IMR-90 (cell line): Measurements from ENCODE around the gene CIAO3.

Experiments
- CEBPB ChIP-seq: IDR thresholded peaks from 2 replicates; pipeline ENCODE4 v1.6.1; 2012; ENCODE audit warnings: low read depth, low read length, improper control_type of control experiment
- CHD1 ChIP-seq: IDR thresholded peaks from 2 replicates; pipeline ENCODE4 v1.6.1; 2012; ENCODE audit warnings: low read depth, low read length, improper control_type of control experiment
- CTCF ChIP-seq: conservative IDR thresholded peaks from 2 replicates; pipeline ENCODE4 v1.5.1; 2012; ENCODE audit warnings: mild to moderate bottlenecking, low read depth, low read length, improper control_type of control experiment
- FOS ChIP-seq: fragments of 150-350 bp; IDR thresholded peaks from 2 replicates; pipeline ENCODE4 v1.6.1; 2016; ENCODE audit warnings: low read depth, low read length
- MAFK ChIP-seq: IDR thresholded peaks from 2 replicates; pipeline ENCODE4 v1.6.1; 2012; ENCODE audit warnings: low read depth, low read length, improper control_type of control experiment
- MAZ ChIP-seq: IDR thresholded peaks from 2 replicates; pipeline ENCODE4 v1.6.1; 2012; ENCODE audit warnings: low read depth, mild to moderate bottlenecking, low read length, improper control_type of control experiment, moderate library complexity, borderline replicate concordance
- POLR2A ChIP-seq: IDR thresholded peaks from 2 replicates; pipeline ENCODE4 v1.6.1; 2012; ENCODE audit warnings: mild to moderate bottlenecking, low read depth, low read length
- RAD21 ChIP-seq: IDR thresholded peaks from 2 replicates; pipeline ENCODE4 v1.6.1; 2012; ENCODE audit warnings: low read length, improper control_type of control experiment
- RFX5 ChIP-seq: IDR thresholded peaks from 2 replicates; pipeline ENCODE4 v1.8.0; 2012; ENCODE audit warnings: low read depth, mild to moderate bottlenecking, low read length, moderate library complexity
- SMC3 ChIP-seq: fragments of 150-350 bp; IDR thresholded peaks from 2 replicates; pipeline ENCODE4 v1.6.1; 2016; ENCODE audit warnings: low read depth, mild to moderate bottlenecking, antibody characterized with exemption, low read length, moderate library complexity
- USF2 ChIP-seq: fragments of 150-350 bp; IDR thresholded peaks from 2 replicates; pipeline ENCODE4 v1.6.1; 2017; ENCODE audit warnings: mild to moderate bottlenecking, antibody characterized with exemption, low read length, low read depth

- TF ChIP-seq CTCF (no peak), POLR2A (no peak), RFX5 (no peak), MAFK (no peak), RAD21 (no peak), FOS (no peak), CEBPB (no peak), MAZ (no peak), SMC3 (no peak), USF2 (no peak), CHD1 (no peak)
These were observed 37.6 kb upstream of the CIAO3 start for GRCh38 chr16:778447-778846.
